Effector CD8-positive, alpha-beta T cell (primary cell): ENCODE results near the gene PNLIPRP1.

Source experiments
- DNase-seq: peaks from one replicate; lab custom pipeline; 2025; lab: John Stamatoyannopoulos, UW
- total RNA-seq, 4 experiments: gene quantifications; one replicate each; lab custom pipeline; 2026; lab: John Stamatoyannopoulos, UW

The PNLIPRP1 gene
- 0 reads per million in 4 experiments for total RNA-seq

DNA sequence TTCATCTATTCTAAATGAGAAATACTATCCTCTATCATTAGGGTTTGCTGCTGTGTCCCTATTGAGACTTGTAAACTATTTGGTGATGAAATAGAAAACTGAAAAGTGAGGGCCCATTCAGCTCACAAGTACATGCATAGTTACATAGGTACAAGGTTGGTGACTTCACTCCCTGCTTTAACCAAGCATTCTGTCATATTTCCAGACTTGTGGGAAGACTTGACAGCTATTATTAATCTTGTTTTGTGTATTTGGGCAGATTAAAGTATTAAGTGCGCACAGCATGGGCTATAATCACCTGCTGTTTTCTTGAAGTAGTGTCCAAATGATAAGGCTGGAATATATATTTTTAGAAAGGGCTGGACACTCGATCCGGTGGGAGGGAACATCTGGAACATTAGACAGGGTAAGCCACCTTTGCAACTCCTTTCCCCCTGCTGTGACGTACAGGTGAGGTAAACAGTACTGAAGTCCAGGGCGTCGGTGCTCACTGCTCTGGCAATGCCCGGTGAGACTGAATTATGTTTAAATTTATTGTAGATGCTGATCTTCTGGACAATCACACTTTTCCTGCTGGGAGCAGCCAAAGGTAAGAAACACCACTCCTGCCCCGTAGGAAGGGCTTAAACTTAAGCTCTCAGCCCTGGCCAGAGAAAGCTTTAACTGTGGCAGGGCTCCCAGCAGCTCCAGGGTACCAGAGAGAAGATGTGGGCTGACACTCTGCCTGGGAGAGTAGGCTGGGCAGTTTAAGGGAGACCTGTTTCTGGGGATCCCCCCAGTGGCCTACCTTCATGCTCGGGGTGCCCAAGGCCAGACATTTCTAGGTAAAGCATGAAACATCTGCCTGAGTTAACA is at the start of gene PNLIPRP1:
PNLIPRP1 (plus strand) TSS at position 370 of the 855 bp plus-strand sequence; CDS start at position 541, 171 bp downstream.
- no peak for DNase-seq

- no peak for DNase-seq
These were observed 48.6 kb upstream of the PNLIPRP1 start for GRCh38 chr10:116542007-116542677.

- DNase-seq: no peak
These were observed 45.6 kb upstream of the PNLIPRP1 start for GRCh38 chr10:116545122-116545521.

DNA sequence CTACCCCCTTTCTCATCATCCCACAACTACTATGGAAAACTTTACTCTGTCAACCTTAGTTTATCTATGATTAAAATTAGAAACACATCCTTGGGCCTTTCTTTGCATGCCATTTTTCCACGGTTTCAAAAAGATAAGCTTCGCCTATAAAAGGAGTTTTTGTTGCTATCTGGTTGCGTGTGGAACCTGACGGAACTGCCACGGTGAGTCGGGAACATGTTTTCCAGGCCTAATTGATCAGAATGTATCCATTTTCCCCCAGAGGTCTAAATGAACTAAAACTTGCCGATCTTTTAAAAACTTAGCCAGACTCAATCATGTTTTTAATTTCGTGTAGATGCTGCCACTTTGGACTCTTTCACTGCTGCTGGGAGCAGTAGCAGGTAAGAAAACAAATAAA is 45.0 kb upstream of the PNLIPRP1 start, which contains the start of gene PNLIP:
PNLIP (plus strand) TSS at position 176 of the 400 bp plus-strand sequence; CDS start at position 338, 162 bp downstream.
- DNase-seq: no peak

- no peak for DNase-seq
These were observed 42.5 kb upstream of the PNLIPRP1 start for GRCh38 chr10:116548301-116548700.

GRCh38 chr10:116553378-116553980 is 37.3 kb upstream of the PNLIPRP1 start:
- DNase-seq: no peak

DNA sequence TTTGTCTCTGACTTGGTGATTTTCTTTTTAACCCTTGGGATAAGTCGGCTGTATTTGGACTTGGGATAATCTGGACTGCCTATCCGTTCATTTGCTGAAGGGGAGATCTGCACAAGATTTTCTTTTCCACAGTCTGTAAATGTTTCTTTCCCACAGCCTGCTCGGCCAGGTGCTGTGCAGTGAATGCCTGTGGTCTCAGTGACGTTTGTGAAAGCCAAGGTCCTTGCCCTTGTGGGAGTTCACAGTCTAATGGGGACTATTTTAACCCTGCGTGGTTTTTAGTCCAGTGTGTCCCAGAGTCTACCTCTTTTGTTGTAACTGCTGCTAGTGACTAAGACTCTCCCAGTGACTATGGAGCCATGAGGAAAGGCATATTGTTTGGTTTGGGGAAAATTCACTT is 36.1 kb upstream of the PNLIPRP1 start:
- no peak for DNase-seq

DNA sequence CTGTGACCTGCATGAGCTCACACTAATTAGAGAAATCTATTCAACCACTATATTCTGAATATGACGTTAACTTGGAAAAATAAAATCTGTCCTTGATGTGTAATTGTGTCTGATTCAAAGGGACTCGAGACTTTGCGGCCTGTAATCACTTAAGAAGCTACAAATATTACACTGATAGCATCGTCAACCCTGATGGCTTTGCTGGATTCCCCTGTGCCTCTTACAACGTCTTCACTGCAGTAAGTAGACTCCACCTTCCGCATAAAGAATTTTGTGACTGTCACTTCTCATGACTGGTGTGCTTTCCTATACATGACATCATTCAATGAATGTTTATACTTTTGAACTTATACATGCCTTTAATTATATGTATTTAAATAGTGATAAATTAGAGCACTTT is 34.9 kb upstream of the PNLIPRP1 start:
- no peak for DNase-seq

- no peak for DNase-seq
These were observed 33.4 kb upstream of the PNLIPRP1 start for GRCh38 chr10:116557305-116557880.

GRCh38 chr10:116565534-116565933 is 25.2 kb upstream of the PNLIPRP1 start:
- no peak for DNase-seq

GRCh38 chr10:116566932-116567331 is 23.8 kb upstream of the PNLIPRP1 start:
- no peak for DNase-seq

DNA sequence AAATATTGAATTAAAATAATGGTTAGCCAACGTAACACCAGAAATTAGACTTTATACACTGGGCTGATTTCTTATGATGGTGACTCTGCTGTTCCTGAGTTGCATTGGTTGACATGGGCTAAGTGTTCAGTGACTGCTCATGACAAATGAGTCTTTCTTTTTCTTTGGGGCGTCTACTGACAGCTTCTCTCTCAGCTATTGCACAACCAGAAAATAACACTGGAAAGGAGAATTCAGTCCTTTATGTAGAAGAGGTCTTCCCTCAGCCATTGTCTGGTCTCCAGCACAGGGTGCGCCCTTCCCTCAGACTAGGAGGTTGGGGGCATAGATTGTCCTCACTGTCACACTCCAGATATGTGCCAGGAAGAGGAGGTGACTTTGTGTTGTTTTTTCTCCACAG is 23.4 kb upstream of the PNLIPRP1 start:
- no peak for DNase-seq

DNA sequence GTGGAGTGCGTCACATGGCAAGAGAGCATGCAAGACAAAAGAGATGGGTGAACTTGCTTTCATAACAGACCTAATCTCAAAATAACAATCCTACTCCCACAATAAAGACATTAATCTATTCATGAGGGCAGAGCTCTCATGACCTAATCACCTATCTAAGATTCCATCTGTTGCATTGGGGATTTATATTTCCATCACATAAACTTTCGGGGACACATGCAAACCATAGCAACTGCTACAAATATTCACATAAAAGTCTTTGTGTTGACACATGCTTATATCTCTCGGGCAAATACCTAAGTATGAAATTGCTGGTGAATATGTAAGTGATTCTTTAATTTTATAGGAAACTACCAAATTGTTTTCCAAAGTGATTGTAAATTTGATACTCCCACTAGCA is 16.0 kb upstream of the PNLIPRP1 start:
- no peak for DNase-seq

DNA sequence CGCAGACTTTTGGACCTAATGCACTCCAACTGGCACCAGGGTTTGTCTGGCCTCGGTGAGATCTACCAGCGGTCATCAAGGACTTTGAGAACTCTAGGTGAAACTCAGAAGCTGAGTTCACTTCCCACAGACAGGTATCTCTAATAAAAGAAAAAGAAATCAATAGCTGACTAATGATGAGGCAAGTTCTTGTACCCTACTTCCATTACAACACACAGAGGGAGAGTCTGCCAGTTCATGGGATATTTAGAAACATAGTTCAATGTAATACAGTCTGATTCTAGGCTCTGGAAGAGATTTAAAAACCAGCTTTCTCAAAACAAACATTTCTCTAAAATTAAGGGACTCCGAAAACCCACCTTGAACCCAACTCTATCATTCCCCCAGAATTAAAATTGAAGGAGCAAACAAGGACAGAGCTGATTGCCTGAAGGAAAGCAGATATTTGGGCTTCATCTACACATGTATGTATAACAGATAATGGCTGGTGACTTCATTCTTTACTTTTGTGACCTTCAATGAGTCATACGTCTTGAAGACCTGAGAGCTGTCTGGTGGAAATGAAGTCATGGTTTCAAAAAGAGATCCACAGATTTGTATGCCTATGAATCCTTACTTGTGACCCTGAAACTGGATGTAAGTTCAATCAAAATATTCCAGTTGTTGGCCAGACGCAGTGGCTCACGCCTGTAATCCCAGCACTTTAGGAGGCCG is 2.7 kb upstream of the PNLIPRP1 start:
- DNase-seq: no peak

- no peak for DNase-seq
These were observed 1.8 kb upstream of the PNLIPRP1 start for GRCh38 chr10:116588995-116589394.

GRCh38 chr10:116589926-116590325 is 833 bp upstream of the PNLIPRP1 start:
- no peak for DNase-seq

- no peak for DNase-seq
These were observed 2.5 kb downstream of the PNLIPRP1 start for GRCh38 chr10:116593139-116593740.

DNA sequence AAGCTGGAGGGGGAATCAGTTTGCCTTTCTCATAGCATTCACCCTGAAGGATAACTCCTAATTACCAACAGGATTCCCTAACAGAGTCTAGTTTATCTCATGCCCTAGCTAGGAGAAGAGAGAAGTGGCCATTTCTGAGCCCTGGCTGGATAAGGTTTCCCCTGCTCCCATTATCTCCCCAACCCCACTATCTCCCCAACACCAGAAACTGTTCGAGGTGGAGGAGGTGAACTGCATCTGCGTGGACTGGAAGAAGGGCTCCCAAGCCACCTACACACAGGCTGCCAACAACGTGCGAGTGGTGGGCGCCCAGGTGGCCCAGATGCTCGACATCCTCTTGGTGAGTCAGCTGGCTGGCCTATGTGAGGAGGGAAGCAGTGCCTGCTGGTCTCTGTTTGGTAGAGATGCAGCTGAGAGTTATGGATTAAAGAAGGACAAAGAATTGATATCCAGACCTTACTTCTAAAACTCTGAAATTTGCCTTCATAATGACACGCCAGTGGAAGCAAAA is 3.8 kb downstream of the PNLIPRP1 start:
- no peak for DNase-seq

DNA sequence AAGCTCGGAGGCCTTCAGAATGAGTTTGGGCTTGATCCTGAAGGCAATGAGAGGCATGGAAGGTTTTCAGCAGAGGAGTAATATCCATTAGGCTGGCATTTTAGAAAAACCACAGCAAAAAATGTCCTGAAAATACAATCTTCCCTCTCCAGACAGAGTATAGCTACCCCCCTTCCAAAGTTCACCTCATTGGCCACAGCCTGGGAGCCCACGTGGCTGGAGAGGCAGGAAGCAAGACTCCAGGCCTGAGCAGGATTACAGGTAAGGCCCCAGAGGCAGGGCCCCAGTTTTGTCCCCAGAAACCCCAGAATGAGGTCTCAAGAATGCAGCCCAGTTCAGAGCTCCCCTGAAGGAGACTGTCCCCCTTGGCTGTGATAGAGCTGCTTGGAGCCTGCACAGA is 5.3 kb downstream of the PNLIPRP1 start:
- no peak for DNase-seq

DNA sequence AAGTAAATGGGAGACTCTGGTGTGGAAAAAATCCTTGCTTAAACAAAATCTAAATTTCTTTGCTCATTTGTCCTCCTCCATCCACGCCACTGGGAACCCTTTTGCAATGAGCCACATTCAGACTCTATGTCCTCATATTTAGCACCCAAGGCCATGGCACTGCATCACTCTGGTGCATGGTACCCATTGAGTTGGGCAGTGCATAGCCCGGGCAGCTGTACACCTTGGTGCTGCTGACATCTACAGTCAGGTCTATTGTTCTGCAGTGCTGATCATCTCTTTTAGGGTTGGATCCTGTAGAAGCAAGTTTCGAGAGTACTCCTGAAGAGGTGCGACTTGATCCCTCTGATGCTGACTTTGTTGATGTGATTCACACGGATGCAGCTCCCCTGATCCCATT is 6.8 kb downstream of the PNLIPRP1 start:
- no peak for DNase-seq

DNA sequence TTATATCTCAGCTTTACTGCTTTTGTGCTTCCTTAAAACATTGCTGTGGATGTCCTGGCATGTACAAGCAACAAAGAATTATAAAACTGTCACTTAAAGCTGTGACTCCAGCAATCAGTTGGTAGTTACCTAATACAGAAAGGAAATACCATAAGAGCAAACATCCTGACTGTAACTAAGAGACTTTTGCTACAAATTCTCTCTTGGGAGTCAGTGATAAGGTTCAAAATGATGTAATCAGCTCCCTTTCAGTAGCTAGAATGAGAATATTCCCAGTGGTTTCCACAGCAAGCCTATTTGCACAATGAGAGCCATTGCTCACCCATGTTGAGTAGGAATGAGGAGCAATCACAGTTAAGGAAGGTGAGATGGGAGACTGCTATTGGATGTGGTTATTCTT is 7.6 kb downstream of the PNLIPRP1 start:
- no peak for DNase-seq
